Measurements from ENCODE around the gene ACTG1. TPM values are rescaled to one million over a fixed set of nuclear protein-coding genes. Genes with fewer than 3 reads are reported as not detected.

Gene ACTG1
- total RNA-seq, 1 experiment from 2014 or later: 2,327 TPM

GRCh38 chr17:81547614-81547982 is 35.0 kb upstream of the ACTG1 start:
- peaks cover 73% of the 10 kb centered on the region for H3K36me3 Mint-ChIP-seq (ENCODE audit: insufficient read depth, unreplicated experiment)
- H3K4me1 Mint-ChIP-seq (ENCODE audit: low read depth, unreplicated experiment): no peaks in the 10 kb centered on the region
- intact Hi-C loops (cut with micrococcal nuclease; ENCODE audit: unreplicated experiment): no loop called here
- no TSS peak for BruUV-seq (replicated peaks)
- DNase-seq: no peak
- H3K4me3 Mint-ChIP-seq (ENCODE audit: low read depth, unreplicated experiment): no peak overlapping the region
- H3K9me3 Mint-ChIP-seq (ENCODE audit: low read depth, unreplicated experiment): no peaks in the 10 kb centered on the region
- no peak overlapping the region for H3K27ac Mint-ChIP-seq (ENCODE audit: unreplicated experiment)
- CTCF ChIA-PET: no interaction called here
- H3K27me3 Mint-ChIP-seq (ENCODE audit: unreplicated experiment): no peaks in the 10 kb centered on the region
- TF ChIP-seq, protein P1, sequence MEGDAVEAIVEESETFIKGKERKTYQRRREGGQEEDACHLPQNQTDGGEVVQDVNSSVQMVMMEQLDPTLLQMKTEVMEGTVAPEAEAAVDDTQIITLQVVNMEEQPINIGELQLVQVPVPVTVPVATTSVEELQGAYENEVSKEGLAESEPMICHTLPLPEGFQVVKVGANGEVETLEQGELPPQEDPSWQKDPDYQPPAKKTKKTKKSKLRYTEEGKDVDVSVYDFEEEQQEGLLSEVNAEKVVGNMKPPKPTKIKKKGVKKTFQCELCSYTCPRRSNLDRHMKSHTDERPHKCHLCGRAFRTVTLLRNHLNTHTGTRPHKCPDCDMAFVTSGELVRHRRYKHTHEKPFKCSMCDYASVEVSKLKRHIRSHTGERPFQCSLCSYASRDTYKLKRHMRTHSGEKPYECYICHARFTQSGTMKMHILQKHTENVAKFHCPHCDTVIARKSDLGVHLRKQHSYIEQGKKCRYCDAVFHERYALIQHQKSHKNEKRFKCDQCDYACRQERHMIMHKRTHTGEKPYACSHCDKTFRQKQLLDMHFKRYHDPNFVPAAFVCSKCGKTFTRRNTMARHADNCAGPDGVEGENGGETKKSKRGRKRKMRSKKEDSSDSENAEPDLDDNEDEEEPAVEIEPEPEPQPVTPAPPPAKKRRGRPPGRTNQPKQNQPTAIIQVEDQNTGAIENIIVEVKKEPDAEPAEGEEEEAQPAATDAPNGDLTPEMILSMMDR (IDR thresholded peaks at IDR 0.05; ENCODE audit: unreplicated experiment): no peak

- no peaks in the 10 kb centered on the region for H3K9me3 Mint-ChIP-seq (ENCODE audit: low read depth, unreplicated experiment)
- CTCF ChIA-PET: interaction anchor here (0.6 to 0.7 kb wide), 2 partner anchors 24 to 39 kb away, joined by 3 to 4 read pairs; no protein-coding TSS in a partner anchor
- H3K4me3 Mint-ChIP-seq (ENCODE audit: low read depth, unreplicated experiment): no peak overlapping the region
- intact Hi-C loops (cut with micrococcal nuclease; ENCODE audit: unreplicated experiment): no loop called here
- H3K4me1 Mint-ChIP-seq (ENCODE audit: low read depth, unreplicated experiment): no peaks in the 10 kb centered on the region
- no peaks in the 10 kb centered on the region for H3K27me3 Mint-ChIP-seq (ENCODE audit: unreplicated experiment)
- H3K27ac Mint-ChIP-seq (ENCODE audit: unreplicated experiment): no peak overlapping the region
- peaks cover 68% of the 10 kb centered on the region for H3K36me3 Mint-ChIP-seq (ENCODE audit: insufficient read depth, unreplicated experiment)
- DNase-seq: no peak
- TF ChIP-seq, protein P1 (IDR thresholded peaks at IDR 0.05; ENCODE audit: unreplicated experiment): no peak
- no TSS peak for BruUV-seq (replicated peaks)
Measured at GRCh38 chr17:81546906-81547613, 34.5 kb upstream of the ACTG1 start.

DNA sequence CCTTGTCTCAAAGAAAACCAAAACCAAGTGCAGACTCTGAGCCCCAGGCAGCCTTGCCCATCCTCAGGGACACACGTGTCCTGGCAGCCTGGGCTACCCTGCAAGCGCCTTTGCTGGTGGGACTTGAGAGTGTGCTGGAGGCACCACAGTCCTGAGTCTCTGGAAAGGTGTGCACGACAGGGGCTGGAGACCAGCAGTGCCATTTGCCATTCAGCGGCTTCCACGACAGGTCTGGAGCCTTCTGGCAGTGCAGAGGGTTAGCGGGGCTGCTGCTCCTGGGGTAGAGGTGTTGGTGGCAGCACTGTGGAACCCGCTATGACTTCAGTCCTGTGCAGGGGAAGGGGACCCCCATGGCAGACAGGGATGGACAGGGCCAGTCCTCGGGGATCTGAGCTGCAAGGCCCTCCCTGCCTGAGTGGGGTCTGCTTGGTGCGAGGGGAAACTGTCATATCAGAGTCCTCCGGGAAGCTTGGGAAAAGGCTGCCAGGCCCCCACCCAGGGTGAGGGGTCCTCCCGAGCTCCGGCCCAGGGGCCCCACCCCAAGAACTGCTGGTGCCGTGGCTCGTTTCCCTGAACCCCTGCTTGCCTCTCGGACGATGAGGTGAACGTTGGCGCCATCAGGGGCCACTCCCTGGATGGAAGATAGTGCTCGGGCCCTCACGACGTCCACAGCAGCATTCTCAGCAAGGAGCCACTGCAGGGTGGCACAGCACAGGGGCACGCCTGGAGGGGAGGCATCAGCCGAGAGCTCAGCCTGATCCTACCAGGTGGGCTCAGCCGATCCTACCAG is 32.8 kb upstream of the ACTG1 start:
- intact Hi-C loops (cut with micrococcal nuclease; ENCODE audit: unreplicated experiment): no loop called here
- no peak overlapping the region for H3K4me3 Mint-ChIP-seq (ENCODE audit: low read depth, unreplicated experiment)
- DNase-seq: no peak
- no peaks in the 10 kb centered on the region for H3K27me3 Mint-ChIP-seq (ENCODE audit: unreplicated experiment)
- H3K27ac Mint-ChIP-seq (ENCODE audit: unreplicated experiment): no peak overlapping the region
- CTCF ChIA-PET: interaction anchor here (0.6 kb wide), 1 partner anchor 335 kb away, joined by 3 read pairs; no protein-coding TSS in a partner anchor
- no peaks in the 10 kb centered on the region for H3K9me3 Mint-ChIP-seq (ENCODE audit: low read depth, unreplicated experiment)
- TF ChIP-seq, protein P1 (IDR thresholded peaks at IDR 0.05; ENCODE audit: unreplicated experiment): no peak
- no peaks in the 10 kb centered on the region for H3K4me1 Mint-ChIP-seq (ENCODE audit: low read depth, unreplicated experiment)
- peaks cover 52% of the 10 kb centered on the region for H3K36me3 Mint-ChIP-seq (ENCODE audit: insufficient read depth, unreplicated experiment)
- BruUV-seq (replicated peaks): no TSS peak

DNA sequence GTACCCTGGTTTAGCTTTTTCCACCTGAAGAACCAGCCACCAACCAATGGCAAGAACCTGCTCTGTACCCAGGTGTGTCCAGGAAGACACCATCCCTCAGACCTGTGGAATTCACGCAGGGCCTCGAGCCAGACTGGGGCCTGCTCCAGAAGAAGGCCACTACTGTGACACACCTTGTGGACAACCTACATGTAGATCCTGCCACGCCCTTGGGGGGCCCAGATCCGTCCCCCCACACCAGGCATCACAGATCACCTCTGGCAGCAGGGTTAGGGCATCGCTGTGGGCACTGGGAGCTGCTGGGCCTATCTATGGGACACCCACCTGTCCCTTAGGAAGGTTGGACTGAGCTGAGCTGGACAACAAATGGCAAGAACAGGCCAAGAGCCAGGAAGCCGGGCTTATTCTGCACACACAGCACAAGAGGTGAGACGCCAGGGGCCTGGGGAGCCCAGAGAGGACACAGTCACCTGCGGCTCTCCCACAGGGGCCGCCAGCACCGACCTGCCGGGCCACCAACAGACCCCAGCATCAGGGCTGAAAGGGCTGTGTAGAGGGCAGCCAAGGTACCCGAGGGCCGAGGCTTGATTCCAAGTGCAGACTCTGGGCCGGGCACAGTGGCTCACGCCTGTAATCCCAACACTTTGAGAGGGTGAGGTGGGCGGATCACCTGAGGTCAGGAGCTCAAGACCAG is 31.8 kb upstream of the ACTG1 start:
- no peaks in the 10 kb centered on the region for H3K9me3 Mint-ChIP-seq (ENCODE audit: low read depth, unreplicated experiment)
- H3K27ac Mint-ChIP-seq (ENCODE audit: unreplicated experiment): no peak overlapping the region
- peaks cover 43% of the 10 kb centered on the region for H3K36me3 Mint-ChIP-seq (ENCODE audit: insufficient read depth, unreplicated experiment)
- no TSS peak for BruUV-seq (replicated peaks)
- CTCF ChIA-PET: no interaction called here
- TF ChIP-seq, protein P1 (IDR thresholded peaks at IDR 0.05; ENCODE audit: unreplicated experiment): no peak
- H3K27me3 Mint-ChIP-seq (ENCODE audit: unreplicated experiment): no peaks in the 10 kb centered on the region
- H3K4me3 Mint-ChIP-seq (ENCODE audit: low read depth, unreplicated experiment): no peak overlapping the region
- intact Hi-C loops (cut with micrococcal nuclease; ENCODE audit: unreplicated experiment): no loop called here
- H3K4me1 Mint-ChIP-seq (ENCODE audit: low read depth, unreplicated experiment): no peaks in the 10 kb centered on the region
- no peak for DNase-seq

All from Calu3 (cell line).